ENCODE results near the gene HS3ST6.
"Not testable (repeated sequence)": the region's sequence is repeated elsewhere in the genome, so short reads cannot be mapped to it uniquely, and the experiment has no call there.

The HS3ST6 gene

GRCh38 chr16:1918351-1919326 is at the start of gene HS3ST6:
HS3ST6 (minus strand) TSS chr16:1918415; CDS start chr16:1918323, 92 bp downstream.
- TF ChIP-seq, protein P1, sequence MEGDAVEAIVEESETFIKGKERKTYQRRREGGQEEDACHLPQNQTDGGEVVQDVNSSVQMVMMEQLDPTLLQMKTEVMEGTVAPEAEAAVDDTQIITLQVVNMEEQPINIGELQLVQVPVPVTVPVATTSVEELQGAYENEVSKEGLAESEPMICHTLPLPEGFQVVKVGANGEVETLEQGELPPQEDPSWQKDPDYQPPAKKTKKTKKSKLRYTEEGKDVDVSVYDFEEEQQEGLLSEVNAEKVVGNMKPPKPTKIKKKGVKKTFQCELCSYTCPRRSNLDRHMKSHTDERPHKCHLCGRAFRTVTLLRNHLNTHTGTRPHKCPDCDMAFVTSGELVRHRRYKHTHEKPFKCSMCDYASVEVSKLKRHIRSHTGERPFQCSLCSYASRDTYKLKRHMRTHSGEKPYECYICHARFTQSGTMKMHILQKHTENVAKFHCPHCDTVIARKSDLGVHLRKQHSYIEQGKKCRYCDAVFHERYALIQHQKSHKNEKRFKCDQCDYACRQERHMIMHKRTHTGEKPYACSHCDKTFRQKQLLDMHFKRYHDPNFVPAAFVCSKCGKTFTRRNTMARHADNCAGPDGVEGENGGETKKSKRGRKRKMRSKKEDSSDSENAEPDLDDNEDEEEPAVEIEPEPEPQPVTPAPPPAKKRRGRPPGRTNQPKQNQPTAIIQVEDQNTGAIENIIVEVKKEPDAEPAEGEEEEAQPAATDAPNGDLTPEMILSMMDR (IDR thresholded peaks at IDR 0.05; ENCODE audit: low read depth, low read length), result no peak
- no peak for DNase-seq (ENCODE audit: low read depth in 2 of 2)
- no peak within 1 kb of the TSS for H3K4me3 ChIP-seq (replicated peaks in 1 of 2; ENCODE audit: low read depth in 2 of 2, low read length in 2 of 2)

DNA sequence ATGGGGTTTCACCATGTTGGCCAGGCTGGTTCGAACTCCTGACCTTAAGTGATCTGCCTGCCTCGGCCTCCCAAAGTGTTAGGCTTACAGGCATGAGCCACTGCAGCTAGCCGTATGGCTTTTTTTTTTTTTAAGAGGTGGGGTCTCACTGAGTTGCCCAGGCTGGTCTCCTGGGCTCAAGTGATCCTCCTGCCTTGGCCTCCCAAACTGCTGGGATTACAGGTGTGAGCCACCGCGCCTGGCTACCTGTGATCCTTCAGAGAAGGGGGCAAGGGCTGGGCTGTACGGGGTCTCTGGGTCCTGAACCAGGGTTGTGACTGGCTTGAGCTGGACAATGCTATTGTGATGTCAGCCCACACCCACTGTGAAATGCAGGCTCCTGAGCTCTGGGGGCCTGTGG is 48.2 kb upstream of the HS3ST6 start, which contains the start of gene RNF151:
Gene RNF151, plus strand, starts transcription at position 397 of the 400 bp plus-strand sequence. CDS start 26 bp downstream, outside the sequence.
- H3K4me3 ChIP-seq (replicated peaks in 1 of 2; ENCODE audit: low read depth in 2 of 2, low read length in 2 of 2), result peak within 1 kb of the TSS; percentile 88 to 92
- TF ChIP-seq, protein P1 (IDR thresholded peaks at IDR 0.05; ENCODE audit: low read depth, low read length), result no peak
- no peak for DNase-seq (ENCODE audit: low read depth in 2 of 2)

DNA sequence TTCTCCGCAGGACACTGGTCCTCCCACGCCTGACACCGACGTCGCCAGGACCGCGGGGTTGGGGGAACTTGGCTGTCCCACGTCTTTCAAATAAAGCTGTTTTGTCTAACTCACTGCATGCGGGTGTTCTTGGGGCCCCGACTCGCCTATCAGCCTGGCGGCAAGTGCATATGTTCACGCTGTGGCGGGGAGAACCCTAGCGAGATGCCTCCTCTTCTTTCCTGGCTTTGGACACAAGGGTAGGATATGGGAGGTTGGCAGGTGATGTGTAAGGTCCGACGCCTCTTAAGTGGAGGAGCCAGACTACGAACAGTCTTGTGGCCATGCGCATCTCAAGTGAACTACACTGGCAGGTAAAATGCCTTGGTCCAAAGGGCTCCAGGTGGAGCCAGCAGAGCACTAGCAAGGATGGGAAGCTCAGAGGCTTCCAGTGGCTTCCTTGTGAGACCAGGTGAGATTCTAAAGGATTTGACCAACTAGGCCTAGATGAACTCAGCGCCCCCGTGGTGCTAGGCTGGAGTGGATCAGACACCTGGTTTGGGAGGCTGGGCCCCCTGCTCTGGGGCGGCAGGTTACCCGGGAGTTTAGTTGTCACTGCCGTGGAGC is 47.3 kb upstream of the HS3ST6 start:
- TF ChIP-seq, protein P1 (IDR thresholded peaks at IDR 0.05; ENCODE audit: low read depth, low read length), result no peak
- peak overlapping the region; percentile 88 to 92 for H3K4me3 ChIP-seq (replicated peaks in 1 of 2; ENCODE audit: low read depth in 2 of 2, low read length in 2 of 2)
- DNase-seq (ENCODE audit: low read depth in 2 of 2), result no peak

DNA sequence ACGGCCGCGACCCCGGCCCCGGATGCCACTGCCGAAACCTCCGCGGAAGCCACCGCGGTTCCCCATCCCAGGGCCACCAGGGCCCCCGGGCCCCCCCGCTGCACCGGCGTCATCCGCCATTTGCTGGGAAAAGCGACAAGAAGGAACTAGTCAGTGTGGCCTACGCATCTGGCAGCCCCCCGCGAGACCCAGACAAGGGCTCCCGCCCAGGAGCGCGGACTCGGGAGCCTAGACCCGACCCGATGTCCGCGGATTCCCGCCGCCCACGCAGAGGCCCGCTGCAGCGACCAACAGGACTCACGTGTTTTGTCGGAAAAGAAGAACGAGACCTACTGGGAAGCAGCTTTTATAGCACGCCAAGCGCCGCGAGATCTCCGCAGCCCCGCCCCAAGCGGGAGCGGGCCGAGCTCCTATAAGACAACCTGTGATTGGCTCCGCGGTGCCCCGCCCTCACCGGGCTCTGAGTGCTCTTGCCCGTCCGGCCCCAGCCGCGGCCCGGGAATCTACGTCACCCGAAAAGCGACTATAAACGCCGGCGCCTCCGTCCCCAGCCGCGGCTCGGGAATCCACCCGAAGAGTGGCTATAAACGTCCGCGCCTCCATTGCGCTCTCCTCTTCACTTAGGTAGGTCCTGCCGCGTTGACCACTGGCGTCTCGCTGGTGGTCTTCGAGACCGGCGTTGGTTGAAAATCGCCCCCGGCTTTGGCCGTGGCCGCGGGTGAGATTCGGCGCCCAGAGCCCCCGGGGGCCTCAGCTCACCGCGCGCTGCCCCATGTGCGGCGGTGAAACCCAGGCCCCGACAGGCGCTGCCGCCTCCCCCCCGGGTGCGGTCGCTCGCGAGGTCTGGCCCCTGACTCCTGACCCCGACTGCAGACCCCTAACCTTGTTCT is 46.5 kb upstream of the HS3ST6 start, which contains the start of gene RPS2:
Gene RPS2, minus strand, starts transcription at position 321 of the 890 bp plus-strand sequence. Its CDS starts 201 bp downstream, at position 120.
- DNase-seq (ENCODE audit: low read depth in 2 of 2), result peak; percentile 99
- TF ChIP-seq, protein P1 (IDR thresholded peaks at IDR 0.05; ENCODE audit: low read depth, low read length), result no peak
- peak within 1 kb of the TSS; percentile 88 to 92 for H3K4me3 ChIP-seq (replicated peaks in 1 of 2; ENCODE audit: low read depth in 2 of 2, low read length in 2 of 2)

DNA sequence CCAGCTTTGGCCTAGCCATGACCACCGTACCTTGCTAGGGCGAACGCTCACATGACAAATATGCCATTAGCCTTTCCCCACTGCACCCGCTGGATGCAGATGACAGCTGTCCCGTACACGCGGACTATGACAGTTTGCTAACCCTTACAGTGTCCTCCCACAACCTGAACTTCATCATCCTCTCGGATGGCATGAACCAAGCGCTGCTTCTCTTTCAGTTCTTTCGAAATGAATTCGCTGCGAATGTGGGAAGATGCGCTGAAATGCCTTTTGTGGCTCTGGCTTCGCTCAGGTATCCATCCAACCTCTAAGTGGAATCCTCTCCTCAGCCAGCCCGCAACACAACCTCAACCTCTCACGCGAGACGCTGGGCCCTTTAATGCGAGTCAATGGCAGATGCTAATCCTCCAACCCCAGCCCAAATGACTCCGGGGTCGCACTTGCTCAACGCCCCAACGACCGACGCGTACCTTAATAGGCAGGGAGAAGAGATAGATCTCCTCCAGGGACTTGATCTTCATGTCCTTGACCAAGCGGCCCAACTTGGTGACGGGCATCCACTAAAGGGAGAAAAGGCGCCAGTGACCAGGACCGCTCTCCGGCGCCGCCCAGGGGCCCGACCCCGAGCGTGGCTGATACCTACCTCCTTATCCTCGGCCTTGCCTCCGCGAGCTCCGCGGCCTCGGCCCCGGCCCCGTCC is 45.7 kb upstream of the HS3ST6 start:
- TF ChIP-seq, protein P1 (IDR thresholded peaks at IDR 0.05; ENCODE audit: low read depth, low read length), result peak; percentile 5
- DNase-seq (ENCODE audit: low read depth in 2 of 2), result peak in 1 of 2 donors; percentile 43
- peak overlapping the region; percentile 88 to 92 for H3K4me3 ChIP-seq (replicated peaks in 1 of 2; ENCODE audit: low read depth in 2 of 2, low read length in 2 of 2)

DNA sequence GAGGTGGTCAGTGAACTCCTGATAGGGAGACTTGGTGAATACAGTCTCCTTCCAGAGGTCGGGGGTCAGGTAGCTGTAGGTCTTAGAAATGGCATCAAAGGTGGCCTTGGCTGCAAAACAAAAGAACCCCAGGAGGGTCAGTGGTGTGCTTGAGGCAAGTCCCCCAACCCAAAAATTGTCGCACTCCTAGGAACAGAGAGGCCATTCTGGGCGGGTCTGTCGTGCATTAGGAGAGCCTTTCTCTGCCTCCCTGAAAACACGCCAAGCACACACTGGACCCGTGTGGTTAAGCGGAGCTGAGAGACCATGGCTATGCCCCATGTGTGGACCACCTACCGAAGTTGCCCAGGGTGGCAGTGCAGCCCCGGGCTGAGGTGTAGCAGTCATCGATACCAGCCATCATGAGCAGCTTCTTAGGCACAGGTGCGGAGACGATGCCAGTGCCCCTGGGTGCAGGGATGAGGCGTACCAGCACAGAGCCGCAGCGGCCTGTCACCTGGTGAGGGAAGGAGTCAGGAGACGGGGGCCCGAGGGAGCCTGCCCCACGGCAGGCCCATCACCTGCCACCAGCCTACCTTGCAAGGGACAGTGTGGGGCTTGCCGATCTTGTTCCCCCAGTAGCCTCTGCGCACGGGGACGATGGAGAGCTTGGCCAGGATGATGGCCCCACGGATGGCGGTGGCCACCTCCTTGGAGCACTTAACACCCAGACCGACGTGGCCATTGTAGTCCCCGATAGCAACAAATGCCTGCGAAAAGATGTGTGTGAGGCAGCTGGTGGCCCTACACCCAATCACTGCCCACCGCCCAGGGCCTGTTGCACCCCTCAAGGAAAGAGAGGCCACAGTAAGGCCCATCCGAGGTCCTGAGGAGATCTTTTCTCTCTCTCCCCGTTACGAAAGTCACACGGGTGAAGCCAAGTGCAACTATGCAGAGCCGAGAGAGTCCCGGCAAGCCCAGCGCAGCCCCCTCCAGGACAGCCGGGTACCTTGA is 44.2 kb upstream of the HS3ST6 start:
- H3K4me3 ChIP-seq (replicated peaks in 1 of 2; ENCODE audit: low read depth in 2 of 2, low read length in 2 of 2), result peak overlapping the region; percentile 88 to 92
- DNase-seq (ENCODE audit: low read depth in 2 of 2), result not testable (repeated sequence)
